ENCODE measurements around the gene LCE1A.
A peak's percentile ranks its signal among the peaks of the same experiment; 100 is the strongest.

The LCE1A gene

GRCh38 chr1:152870831-152871730 is 43.8 kb downstream of the LCE1A start:
- no peaks in the 10 kb centered on the region for H3K4me1 Mint-ChIP-seq
- no peaks in the 10 kb centered on the region for H3K9me3 Mint-ChIP-seq
- no peaks in the 10 kb centered on the region for H3K36me3 Mint-ChIP-seq (ENCODE audit: low read depth)
- peak; percentile 11 to 43 (median 35) for TF ChIP-seq CTCF (IDR thresholded peaks at IDR 0.05; ENCODE audit: unreplicated experiment in 3 of 3)
- no peaks in the 10 kb centered on the region for H3K27me3 Mint-ChIP-seq (ENCODE audit: low read depth)
- H3K27ac Mint-ChIP-seq, result no peak overlapping the region
- no peak overlapping the region for H3K4me3 Mint-ChIP-seq

- Mint-ChIP-seq H3K27me3 (ENCODE audit: low read depth) (no peaks in the 10 kb centered on the region), H3K9me3 (no peaks in the 10 kb centered on the region), H3K4me1 (no peaks in the 10 kb centered on the region), H3K36me3 (ENCODE audit: low read depth) (no peaks in the 10 kb centered on the region), H3K27ac (no peak overlapping the region), H3K4me3 (no peak overlapping the region)
- no peak for TF ChIP-seq CTCF (IDR thresholded peaks at IDR 0.05; ENCODE audit: unreplicated experiment in 3 of 3)
These were observed 44.5 kb downstream of the LCE1A start for GRCh38 chr1:152871731-152872126.

GRCh38 chr1:152873495-152873894 is 46.2 kb downstream of the LCE1A start:
- H3K36me3 Mint-ChIP-seq (ENCODE audit: low read depth), result no peaks in the 10 kb centered on the region
- H3K9me3 Mint-ChIP-seq, result no peaks in the 10 kb centered on the region
- no peak overlapping the region for H3K27ac Mint-ChIP-seq
- H3K4me3 Mint-ChIP-seq, result no peak overlapping the region
- H3K4me1 Mint-ChIP-seq, result no peaks in the 10 kb centered on the region
- no peak for TF ChIP-seq CTCF (IDR thresholded peaks at IDR 0.05; ENCODE audit: unreplicated experiment in 3 of 3)
- H3K27me3 Mint-ChIP-seq (ENCODE audit: low read depth), result peaks cover 4% of the 10 kb centered on the region

GRCh38 chr1:152876827-152877226 is 49.6 kb downstream of the LCE1A start:
- peaks cover 2% of the 10 kb centered on the region for H3K9me3 Mint-ChIP-seq
- TF ChIP-seq CTCF (IDR thresholded peaks at IDR 0.05; ENCODE audit: unreplicated experiment in 3 of 3), result no peak
- no peak overlapping the region for H3K27ac Mint-ChIP-seq
- no peaks in the 10 kb centered on the region for H3K36me3 Mint-ChIP-seq (ENCODE audit: low read depth)
- H3K4me1 Mint-ChIP-seq, result no peaks in the 10 kb centered on the region
- H3K27me3 Mint-ChIP-seq (ENCODE audit: low read depth), result peaks cover 8% of the 10 kb centered on the region
- no peak overlapping the region for H3K4me3 Mint-ChIP-seq

Data from nephron (organoid).